Mononuclear cell (primary cell): ENCODE measurements around the gene COQ8B. TPM values are rescaled to one million over a fixed set of nuclear protein-coding genes. Genes with fewer than 3 reads are reported as not detected.

Experiments used
- H3K27me3 ChIP-seq: 2 replicates; pipeline ENCODE4 v1.6.0; 2011; ENCODE audit warnings: low read length, control low read depth; ENCODE audit not compliant: insufficient read depth
- H3K4me1 ChIP-seq: 2 replicates; pipeline ENCODE4 v1.5.1; 2011; ENCODE audit warnings: mild to moderate bottlenecking, low read length, control low read depth; ENCODE audit not compliant: insufficient read depth
- H3K4me3 ChIP-seq: 2 replicates; pipeline ENCODE4 v1.5.1; 2011; ENCODE audit warnings: mild to moderate bottlenecking, low read length, moderate library complexity
- H3K9me3 ChIP-seq: 2 replicates; pipeline ENCODE4 v1.5.1; 2011; ENCODE audit warnings: low read depth, mild to moderate bottlenecking, control low read depth, low read length
- total RNA-seq: library from RNA; depleted of rRNA; stranded (reverse); fragments of >200 nt; gene quantifications from one replicate; pipeline ENCODE4 v1.2.3, GENCODE V29; 2012

Gene COQ8B
- total RNA-seq, 1 donor: 11.9 TPM

DNA sequence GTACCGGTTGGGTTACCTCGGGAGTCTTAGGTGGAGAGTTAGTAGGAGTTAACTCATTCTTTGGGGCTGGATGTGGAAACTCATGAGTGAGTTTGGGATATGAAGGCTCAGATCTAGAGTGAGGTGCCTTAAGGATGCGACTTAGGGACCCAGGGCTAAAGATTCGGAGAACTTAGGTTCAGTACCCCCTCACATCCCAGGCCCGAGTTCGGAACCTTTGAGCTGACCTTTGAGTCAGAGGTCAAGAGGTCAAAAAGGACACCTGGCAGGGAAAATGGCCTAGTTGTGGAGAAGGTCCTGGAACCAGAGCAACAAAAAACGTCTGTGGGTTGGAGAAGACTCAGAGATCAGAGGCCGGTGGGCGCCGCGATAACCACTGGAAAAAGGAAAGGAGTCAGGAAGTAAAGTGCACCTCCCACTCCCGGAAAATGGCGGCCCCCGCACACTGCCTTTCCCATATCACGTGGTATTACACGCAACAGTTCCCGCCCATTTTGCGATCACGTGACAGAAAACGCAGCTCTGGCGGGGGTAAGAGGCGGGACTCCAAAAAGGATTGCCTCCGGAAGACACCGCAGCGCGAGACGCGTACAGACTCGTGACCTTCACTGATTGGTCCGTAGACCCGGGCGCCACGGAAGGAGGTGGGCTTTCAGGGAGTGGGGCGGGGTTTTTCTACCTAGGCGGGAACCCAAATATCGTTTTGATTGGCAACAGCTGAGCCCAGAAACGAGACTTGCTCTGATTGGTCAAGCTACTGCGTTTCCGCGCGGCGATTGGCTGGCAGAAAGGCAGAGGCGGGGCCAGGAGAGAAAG is 33.6 kb upstream of the COQ8B start, which contains the start of gene ACTMAP:
ACTMAP (minus strand) TSS at position 420 of the 816 bp plus-strand sequence. CDS start 674 bp downstream, outside the sequence.
- Histone ChIP-seq H3K4me3 (peak within 1 kb of the TSS; percentile 69), H3K4me1 (peaks cover 60% of the 10 kb centered on the region), H3K9me3 (no peaks in the 10 kb centered on the region), H3K27me3 (no peaks in the 10 kb centered on the region)

DNA sequence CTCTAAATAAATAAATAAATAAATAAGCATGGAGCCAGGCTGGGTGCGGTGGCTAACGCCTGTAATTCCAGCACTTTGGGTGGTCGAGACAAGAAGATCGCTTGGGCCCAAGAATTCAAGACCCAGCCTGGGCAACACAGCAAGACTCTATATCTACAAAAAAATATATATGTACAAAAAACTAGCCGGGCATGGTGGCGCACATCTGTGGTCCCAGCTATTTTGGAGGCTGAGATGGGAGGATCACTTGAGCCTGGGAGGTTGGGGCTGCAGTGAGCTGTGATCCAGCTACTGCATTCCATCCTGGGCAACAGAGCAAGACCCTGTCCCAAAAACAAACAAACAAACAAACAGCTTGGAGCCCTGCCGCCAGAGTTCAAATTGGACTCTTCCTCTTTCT is 30.9 kb upstream of the COQ8B start:
- H3K4me1 ChIP-seq: peaks cover 34% of the 10 kb centered on the region
- no peak overlapping the region for H3K4me3 ChIP-seq
- no peaks in the 10 kb centered on the region for H3K27me3 ChIP-seq
- no peaks in the 10 kb centered on the region for H3K9me3 ChIP-seq

DNA sequence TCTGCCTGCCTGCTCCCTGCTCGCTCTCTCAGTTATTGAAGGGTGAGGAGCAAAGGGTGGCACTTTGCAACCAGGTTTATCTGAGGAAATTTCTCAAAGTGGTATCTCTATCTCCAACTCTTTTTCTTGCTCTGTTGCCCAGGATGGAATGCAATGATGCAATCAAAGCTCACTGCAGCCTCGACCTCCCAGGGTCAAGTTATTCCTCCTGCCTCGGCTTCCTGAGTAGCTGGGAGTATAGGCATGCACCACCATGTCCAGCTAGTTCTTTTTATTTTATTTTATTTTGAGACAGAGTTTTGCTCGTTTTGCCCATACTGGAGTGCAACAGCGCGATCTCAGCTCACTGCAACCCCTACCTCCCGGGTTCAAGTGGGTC is 28.7 kb upstream of the COQ8B start:
- Histone ChIP-seq H3K9me3 (no peaks in the 10 kb centered on the region), H3K27me3 (no peaks in the 10 kb centered on the region), H3K4me1 (peaks cover 27% of the 10 kb centered on the region), H3K4me3 (no peak overlapping the region)

DNA sequence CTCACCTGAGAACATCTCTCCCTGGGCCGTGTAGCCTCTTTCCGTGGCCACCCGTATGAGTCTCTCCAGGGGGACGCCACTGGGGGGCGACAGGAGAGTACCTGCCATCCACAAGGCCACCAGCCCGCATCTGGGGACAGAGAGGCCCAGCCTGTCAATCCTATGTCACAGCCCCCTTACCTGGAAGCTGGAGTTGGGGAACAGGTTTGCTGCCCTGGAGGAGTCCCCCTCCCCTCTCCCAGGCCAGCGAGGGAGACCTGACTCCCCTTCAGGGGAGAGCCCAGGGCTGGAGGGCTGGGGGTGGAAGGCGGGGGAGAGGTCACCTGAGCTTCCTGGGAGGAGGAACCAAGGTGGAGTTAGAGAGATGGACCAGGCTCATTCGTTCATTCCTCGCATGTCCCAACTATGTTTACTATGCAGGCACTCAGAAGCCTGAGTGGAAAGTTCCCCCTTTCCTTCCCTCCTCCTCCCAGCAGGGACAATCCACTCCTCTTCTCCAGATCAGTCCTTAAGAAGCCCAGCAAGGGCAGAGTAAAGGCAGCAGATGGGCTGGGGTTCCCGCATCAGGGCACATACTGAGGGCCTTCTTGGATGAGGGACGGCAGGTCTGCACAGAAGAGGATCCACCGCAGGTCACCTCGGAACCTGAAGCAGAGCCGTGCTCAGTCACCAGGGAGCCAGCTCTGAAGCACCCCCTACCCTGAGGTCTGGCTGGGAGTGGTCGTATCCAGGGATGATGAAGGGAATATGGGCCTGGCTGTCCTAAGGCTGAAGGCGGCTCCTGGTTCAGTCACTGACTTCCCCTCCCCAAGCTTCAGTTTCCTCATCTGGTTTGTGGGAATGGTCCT is 28.1 kb upstream of the COQ8B start:
- H3K4me3 ChIP-seq: no peak overlapping the region
- peaks cover 22% of the 10 kb centered on the region for H3K4me1 ChIP-seq
- no peaks in the 10 kb centered on the region for H3K27me3 ChIP-seq
- no peaks in the 10 kb centered on the region for H3K9me3 ChIP-seq

DNA sequence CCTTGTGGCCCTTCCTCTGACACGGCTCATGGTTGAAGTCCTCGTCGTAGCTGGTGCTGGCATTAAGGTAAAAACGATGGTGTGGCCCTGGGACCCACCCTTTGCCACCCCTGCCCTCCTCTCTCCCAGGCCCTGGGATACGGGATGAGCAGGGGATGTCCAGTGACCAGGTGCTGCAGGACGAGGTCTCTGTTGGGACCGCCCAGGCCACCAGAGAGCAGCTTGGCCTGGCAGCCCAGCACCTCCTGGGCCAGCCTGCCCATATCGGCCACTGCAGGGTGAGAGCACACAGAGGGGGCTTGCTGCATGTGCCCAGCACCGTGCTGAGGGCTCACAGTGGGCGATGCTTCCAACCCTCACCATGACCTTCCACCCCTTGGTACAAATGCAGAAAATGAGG is 27.2 kb upstream of the COQ8B start:
- Histone ChIP-seq H3K27me3 (no peaks in the 10 kb centered on the region), H3K4me1 (peaks cover 14% of the 10 kb centered on the region), H3K9me3 (no peaks in the 10 kb centered on the region), H3K4me3 (no peak overlapping the region)

DNA sequence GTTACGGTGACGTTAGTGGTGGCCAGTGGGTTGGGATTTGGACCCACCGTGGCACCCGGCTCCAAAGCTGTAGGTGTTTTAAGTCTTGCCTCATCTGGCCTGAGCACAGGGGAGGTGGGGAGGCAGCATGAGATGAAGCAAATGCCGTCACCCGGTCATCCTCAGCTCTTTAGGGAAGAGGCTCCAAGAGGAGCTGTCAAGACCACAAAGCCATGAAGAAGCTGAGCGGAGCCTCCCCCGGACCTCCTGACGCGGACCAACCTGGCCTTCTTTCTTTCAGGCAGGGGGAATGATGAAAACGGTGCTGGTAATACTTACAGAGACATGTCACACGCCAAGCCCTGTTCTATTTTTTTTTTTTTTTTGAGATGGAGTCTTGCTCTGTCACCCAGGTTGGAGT is 26.2 kb upstream of the COQ8B start:
- Histone ChIP-seq H3K27me3 (no peaks in the 10 kb centered on the region), H3K9me3 (no peaks in the 10 kb centered on the region), H3K4me3 (no peak overlapping the region), H3K4me1 (peaks cover 3% of the 10 kb centered on the region)

DNA sequence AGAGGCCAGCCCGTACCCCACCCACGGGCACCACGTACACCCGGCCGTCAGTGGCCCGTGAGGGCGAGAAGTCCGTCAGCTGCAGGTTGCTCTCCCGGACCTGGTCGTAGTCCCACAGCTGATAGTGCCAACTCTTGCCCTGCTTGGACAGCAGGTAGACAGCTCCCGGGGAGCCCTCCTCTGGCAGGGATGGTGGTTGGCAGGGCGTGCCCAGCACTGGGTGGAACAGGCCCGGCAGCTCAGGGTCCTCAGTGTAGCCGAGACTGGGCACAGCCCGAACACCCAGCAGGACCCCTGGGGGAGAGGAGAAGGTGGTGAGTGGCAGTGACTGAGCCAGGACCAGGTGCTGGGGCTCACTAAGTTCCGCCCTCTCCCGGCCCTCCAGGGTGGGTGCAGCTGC is 25.8 kb upstream of the COQ8B start:
- no peaks in the 10 kb centered on the region for H3K27me3 ChIP-seq
- H3K9me3 ChIP-seq: no peaks in the 10 kb centered on the region
- H3K4me1 ChIP-seq: no peaks in the 10 kb centered on the region
- H3K4me3 ChIP-seq: no peak overlapping the region

DNA sequence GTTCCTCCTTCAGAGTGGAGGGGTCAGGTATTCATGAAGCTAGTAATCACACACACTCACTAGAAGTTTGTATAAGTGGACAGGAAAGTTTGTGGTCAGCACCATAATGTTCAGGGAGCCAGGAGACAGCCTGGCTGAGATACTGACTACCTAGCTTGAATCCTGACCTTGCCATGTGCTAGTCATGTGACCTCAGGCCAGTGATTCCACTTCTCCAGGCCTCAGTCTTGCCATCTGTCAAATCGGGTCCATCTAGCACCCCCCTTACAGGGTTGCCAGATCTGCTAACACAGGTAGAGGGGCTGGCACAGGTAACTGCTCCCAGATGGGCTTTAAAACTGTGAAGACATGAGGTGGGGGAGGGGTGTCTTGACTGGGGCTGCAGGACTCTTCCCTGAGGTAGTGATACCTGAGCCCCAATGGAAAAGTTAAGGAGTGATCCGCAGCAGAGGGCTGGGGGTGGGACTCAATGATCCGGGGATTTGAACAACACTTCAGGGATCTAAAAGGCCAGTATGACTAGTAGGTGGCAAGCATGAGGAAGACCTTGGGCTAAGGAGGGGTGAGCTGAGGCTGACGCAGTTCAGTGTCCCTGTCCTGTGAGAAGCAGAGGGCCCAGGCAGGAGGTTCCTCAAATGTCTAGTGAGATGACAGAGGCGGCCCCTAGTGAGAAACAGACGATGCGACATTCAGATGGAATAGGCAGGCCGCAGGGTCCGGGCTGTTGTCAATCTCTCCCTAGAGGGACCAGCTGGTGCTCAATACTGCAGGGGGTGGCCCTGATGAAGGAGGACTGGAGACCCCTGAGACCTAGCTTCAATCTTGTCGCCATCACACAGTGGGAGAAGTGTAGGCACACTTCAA is 25.1 kb upstream of the COQ8B start:
- H3K4me1 ChIP-seq: no peaks in the 10 kb centered on the region
- no peaks in the 10 kb centered on the region for H3K27me3 ChIP-seq
- H3K4me3 ChIP-seq: no peak overlapping the region
- H3K9me3 ChIP-seq: no peaks in the 10 kb centered on the region

DNA sequence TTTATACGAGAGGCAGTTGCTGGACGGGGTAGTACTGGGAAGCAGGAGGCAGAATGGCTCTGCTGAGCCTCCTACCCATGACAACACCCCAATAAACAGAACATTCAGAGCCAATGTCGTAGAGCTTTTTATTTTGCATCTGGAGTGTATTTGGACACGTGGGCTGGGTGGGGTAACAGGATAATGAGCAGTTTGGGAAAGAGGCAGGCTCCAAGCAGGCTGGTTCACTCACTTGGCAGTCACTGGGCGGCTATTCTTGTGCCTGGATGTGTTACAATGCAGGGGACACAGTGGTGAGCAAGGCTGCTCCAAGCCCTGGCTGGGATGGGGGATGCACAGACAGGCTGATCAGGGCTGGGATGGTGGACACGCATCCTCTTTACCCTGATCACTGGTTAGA is 24.1 kb upstream of the COQ8B start:
- Histone ChIP-seq H3K27me3 (no peaks in the 10 kb centered on the region), H3K4me3 (no peak overlapping the region), H3K4me1 (no peaks in the 10 kb centered on the region), H3K9me3 (no peaks in the 10 kb centered on the region)

DNA sequence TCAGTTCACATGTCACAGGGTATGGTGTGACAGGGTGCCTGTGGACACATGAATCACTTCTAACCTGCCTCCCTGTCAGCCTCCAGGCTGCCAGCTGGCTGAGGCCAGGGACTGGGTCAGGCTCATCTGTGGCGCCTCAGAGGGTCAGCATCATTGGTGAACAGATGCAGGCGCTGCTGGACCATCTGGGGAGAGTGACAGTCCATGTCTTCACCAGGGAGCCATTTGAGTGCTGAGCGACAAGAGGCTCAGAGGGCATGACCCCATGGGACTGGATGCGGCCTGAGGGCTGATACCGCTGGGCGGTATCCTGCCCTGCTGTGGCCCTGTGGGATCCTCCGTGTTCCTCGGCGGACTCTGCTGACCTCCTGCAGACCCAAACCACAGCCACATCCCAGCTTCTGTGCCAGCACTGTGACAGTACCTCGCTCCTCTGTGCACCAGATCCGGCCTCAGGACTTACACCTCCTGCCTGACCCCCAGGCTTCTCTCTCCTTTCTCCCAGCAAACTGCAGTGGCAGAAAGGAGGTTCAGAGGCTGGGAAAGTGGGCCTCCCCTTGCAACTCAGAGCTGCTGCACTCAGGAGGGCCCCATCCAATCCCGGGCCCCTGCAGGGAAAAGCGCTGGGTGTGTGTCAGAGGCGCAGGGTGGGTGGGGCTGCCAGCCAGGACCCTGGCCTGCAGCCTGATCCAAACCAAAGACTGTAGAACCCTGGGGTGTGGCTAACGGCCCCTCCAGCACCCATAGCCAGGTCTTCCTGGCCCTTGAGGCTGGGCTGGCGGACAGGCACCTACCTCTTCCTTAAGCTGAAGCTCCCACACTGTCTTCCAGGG is 23.4 kb upstream of the COQ8B start:
- Histone ChIP-seq H3K4me1 (no peaks in the 10 kb centered on the region), H3K9me3 (no peaks in the 10 kb centered on the region), H3K4me3 (no peak overlapping the region), H3K27me3 (no peaks in the 10 kb centered on the region)

DNA sequence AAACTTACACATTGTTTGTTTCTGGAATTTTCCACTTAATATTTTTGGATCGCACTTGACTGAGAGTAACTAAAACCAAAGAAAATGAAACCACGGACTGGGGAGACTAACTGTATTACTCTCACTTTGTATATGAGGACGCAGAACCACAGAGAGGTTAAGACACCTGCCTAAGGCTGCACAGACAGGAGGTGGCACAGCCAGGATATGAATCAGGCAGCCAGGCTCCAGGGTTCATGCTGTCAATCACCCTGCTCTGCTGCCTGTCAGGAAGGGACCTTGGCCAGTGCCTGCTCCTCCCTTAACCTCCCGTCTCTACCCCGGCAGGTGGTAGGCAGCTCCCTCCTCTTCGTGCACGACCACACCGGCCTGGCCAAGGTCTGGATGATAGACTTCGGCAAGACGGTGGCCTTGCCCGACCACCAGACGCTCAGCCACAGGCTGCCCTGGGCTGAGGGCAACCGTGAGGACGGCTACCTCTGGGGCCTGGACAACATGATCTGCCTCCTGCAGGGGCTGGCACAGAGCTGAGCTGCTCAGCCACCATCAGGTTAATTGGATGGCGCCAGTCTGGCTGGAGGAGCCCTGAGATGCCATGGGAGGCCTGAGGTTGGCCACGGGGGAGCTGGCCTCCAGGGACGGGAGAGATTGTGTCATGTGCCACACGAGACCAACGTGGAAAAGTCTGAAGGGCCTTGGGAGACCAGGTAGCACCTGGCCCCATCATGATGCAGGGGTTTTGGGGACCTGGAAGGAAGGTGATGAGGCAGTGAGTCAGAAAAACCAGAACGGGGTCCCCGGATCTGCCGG is 22.5 kb upstream of the COQ8B start:
- Histone ChIP-seq H3K27me3 (no peaks in the 10 kb centered on the region), H3K4me3 (no peak overlapping the region), H3K4me1 (no peaks in the 10 kb centered on the region), H3K9me3 (no peaks in the 10 kb centered on the region)

DNA sequence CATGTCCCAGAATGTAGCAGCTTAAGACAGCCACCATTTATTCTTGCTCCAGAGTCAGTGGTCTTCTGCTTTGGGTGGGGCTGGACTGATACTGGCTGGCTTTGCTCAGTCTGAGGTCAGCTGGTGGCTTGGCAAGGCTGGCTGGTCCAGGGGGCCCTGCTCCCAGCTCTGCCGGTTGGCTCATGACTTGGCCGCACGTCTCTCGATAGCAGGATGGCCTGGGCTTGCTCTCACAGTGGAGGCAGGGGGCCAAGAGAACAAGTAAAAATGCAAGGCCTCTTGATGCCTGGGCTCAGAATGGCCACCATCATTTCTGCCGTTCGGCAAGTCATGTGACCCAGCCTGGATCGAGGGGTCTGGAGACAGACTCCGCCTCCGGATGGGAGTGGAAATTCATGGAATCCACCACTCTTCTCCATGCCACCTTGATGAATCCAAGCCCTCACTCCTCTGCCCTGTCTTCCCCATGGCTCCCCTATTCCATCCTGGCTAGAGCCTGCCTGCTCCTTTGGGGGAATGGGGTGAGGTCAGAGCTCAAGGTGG is 20.5 kb upstream of the COQ8B start:
- Histone ChIP-seq H3K4me1 (no peaks in the 10 kb centered on the region), H3K27me3 (no peaks in the 10 kb centered on the region), H3K4me3 (no peak overlapping the region), H3K9me3 (no peaks in the 10 kb centered on the region)

DNA sequence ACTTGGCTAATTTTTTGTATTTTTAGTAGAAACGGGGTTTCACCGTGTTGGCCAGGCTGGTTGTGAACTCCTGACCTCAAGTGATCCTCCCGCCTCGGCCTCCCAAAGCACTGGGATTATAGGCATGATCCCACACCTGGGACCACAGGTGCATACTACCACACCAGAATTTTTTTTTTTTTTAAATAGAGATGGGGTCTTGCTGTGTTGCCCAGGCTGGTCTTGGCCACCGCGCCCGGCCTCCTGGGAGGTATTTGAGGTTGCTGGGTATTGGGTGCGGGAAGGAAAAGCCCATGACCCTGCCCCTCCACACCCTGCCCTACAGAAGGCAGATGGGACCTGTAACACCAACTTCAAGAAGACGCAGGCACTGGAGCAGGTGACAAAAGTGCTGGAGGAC is 20.0 kb upstream of the COQ8B start:
- Histone ChIP-seq H3K27me3 (no peaks in the 10 kb centered on the region), H3K4me1 (no peaks in the 10 kb centered on the region)

More for the DNA sequence above, 20.0 kb upstream of the COQ8B start:
- no peaks in the 10 kb centered on the region for H3K9me3 ChIP-seq
- no peak overlapping the region for H3K4me3 ChIP-seq
